Colonic mucosa (tissue), 4 donors: Measurements from ENCODE around the gene RCCD1. TPM values are rescaled to one million over a fixed set of nuclear protein-coding genes. Genes with fewer than 3 reads are reported as not detected.

Experiments used
- DNase-seq: peaks from one replicate; pipeline ENCODE4 v3.0.0-alpha.2; 2020
- H3K27ac ChIP-seq: fragments of 200-600 bp; one replicate; pipeline ENCODE4 v1.8.0; 2021
- H3K27me3 ChIP-seq: fragments of 200-600 bp; one replicate; pipeline ENCODE4 v1.8.0; 2021
- H3K36me3 ChIP-seq: fragments of 200-600 bp; one replicate; pipeline ENCODE4 v1.8.0; 2021
- H3K4me1 ChIP-seq: fragments of 200-600 bp; one replicate; pipeline ENCODE4 v1.8.0; 2021; ENCODE audit warnings: mild to moderate bottlenecking
- H3K4me3 ChIP-seq: fragments of 200-600 bp; one replicate; pipeline ENCODE4 v1.8.0; 2021
- H3K9ac ChIP-seq, 2 donors: one replicate each; pipeline ENCODE4 v1.7.0; 2013; ENCODE audit warnings: control low read depth in 2 of 2, low read depth in 2 of 2, low read length in 2 of 2
- H3K9me3 ChIP-seq: fragments of 200-600 bp; one replicate; pipeline ENCODE4 v1.8.0; 2021
- intact Hi-C: fragments of 100-400 bp; cut with DNase I; formaldehyde crosslinking; loops from one replicate; pipeline ENCODE4 v1.14.1; 2022
- total RNA-seq, 2 donors: library from RNA; stranded (reverse); fragmentation: NEBNext Ultra II Directional in 1 of 2; extraction: Animal tissue kit (Norgen Biotek cat#: 25700) in 1 of 2; gene quantifications; one replicate each; pipeline ENCODE4 v1.2.1, GENCODE V29; 2021
- TF ChIP-seq, protein P1 (sequence below): fragments of 200-600 bp; IDR thresholded peaks from one replicate; pipeline ENCODE4 v1.8.0; 2022; ENCODE audit warnings: antibody characterized with exemption, mild to moderate bottlenecking
- donor health status: healthy.
- donor health status: DM: no; HTN: no; CAD: no.
- donor health status: DM: no; HTN: no; CAD: no.

The RCCD1 gene, protein sequence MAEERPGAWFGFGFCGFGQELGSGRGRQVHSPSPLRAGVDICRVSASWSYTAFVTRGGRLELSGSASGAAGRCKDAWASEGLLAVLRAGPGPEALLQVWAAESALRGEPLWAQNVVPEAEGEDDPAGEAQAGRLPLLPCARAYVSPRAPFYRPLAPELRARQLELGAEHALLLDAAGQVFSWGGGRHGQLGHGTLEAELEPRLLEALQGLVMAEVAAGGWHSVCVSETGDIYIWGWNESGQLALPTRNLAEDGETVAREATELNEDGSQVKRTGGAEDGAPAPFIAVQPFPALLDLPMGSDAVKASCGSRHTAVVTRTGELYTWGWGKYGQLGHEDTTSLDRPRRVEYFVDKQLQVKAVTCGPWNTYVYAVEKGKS
- 10 to 100 TPM; 14.8 to 33.0 TPM for total RNA-seq

DNA sequence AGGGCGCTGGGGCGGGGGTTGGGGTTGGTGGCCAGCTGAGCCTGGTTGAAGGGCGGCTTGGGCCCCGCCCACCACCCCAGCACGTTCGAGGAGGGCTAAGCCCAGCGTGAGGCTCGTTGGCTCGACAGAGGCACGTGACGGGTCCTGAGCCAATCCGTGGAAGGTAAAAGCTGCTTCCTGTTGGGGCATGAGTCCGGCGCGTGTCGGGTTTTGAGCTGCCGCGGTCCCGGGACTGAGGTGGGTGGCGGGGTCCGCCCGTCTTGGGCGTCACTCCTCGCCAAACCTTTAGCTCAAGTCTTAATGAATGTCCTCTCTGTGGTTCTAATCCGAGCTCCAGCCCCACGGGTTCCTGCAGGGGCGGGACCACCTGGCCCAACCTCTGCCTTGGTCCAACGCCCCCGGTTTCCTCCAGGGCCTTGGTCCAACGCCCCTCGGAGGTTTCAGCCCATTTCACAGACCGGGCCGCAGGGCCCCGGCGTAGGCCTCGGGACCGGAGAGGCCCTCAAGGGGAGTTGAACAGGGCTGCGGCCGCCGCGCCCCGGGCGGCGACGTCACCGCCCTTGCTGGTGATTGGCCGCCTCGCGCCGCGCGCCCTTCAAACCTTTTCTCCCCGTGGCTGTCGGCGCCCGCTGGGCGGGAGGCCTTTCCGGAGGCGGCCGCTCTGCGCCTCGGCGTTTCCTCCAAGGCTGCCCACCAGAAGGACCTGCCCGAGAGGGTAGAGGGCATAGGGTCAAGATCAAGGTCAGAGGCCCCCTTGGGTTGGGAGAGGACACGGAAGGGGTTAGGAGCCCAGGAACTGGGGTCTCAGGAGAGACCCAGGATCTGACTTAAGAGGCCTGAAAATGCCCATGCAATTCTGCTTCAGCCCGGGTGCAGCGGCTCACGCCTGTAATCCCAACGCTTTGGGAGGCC, at the start of gene RCCD1:
Gene RCCD1 (plus strand): TSS at position 173 of the 912 bp plus-strand sequence. CDS start 1,851 bp downstream, outside the sequence.
- intact Hi-C loops, result loop anchor here (5.0 to 10.0 kb wide), 2 partner anchors 77 to 320 kb away; no protein-coding TSS in a partner anchor
- Histone ChIP-seq H3K4me3 (peak within 1 kb of the TSS; percentile 85), H3K9ac (peak within 1 kb of the TSS; percentile 85 to 88), H3K4me1 (peaks cover 21% of the 10 kb centered on the region), H3K27ac (peak within 1 kb of the TSS; percentile 96), H3K9me3 (no peaks in the 10 kb centered on the region), H3K27me3 (no peaks in the 10 kb centered on the region), H3K36me3 (peaks cover 5% of the 10 kb centered on the region)
- TF ChIP-seq, protein P1, sequence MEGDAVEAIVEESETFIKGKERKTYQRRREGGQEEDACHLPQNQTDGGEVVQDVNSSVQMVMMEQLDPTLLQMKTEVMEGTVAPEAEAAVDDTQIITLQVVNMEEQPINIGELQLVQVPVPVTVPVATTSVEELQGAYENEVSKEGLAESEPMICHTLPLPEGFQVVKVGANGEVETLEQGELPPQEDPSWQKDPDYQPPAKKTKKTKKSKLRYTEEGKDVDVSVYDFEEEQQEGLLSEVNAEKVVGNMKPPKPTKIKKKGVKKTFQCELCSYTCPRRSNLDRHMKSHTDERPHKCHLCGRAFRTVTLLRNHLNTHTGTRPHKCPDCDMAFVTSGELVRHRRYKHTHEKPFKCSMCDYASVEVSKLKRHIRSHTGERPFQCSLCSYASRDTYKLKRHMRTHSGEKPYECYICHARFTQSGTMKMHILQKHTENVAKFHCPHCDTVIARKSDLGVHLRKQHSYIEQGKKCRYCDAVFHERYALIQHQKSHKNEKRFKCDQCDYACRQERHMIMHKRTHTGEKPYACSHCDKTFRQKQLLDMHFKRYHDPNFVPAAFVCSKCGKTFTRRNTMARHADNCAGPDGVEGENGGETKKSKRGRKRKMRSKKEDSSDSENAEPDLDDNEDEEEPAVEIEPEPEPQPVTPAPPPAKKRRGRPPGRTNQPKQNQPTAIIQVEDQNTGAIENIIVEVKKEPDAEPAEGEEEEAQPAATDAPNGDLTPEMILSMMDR, result no peak
- peak; percentile 97 for DNase-seq

DNA sequence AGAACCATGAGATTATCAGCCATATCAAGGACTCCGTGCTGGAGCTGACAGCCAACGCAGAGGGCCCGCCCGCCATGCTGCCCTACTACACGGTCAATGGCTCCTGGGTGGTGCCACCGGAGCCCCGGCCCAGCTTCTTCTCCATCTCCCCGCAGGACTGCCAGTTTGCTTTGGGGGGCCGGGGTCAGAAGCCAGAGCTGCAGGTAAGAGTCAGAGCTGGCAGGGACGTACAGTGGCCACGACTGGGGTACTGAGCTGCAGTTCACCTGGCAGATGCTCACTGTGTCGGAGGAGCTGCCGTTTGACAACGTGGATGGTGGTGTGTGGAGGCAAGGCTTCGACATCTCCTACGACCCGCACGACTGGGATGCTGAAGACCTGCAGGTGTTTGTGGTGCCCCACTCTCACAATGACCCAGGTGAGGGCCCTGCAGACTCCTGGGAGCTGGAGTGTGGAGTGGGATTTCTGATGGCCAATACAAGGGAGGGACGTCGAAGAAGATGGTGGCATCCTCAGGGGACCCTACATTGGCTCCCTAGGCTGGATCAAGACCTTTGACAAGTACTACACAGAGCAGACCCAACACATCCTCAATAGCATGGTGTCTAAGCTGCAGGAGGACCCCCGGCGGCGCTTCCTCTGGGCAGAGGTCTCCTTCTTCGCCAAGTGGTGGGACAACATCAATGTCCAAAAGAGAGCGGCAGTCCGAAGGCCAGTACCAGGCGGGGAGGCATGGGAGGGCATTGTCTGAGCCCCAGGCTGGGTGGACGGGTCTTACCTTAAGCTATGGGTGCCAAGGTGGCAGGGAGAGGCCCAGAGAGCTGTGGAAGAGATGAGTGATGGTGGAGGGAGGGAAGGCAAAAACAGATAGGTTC, 49.1 kb upstream of the RCCD1 start:
- H3K27me3 ChIP-seq, result no peaks in the 10 kb centered on the region
- no peaks in the 10 kb centered on the region for H3K4me1 ChIP-seq
- H3K9ac ChIP-seq, result no peak overlapping the region
- no peak for DNase-seq
- no peak overlapping the region for H3K4me3 ChIP-seq
- H3K9me3 ChIP-seq, result no peaks in the 10 kb centered on the region
- TF ChIP-seq, protein P1, result no peak
- H3K27ac ChIP-seq, result no peak overlapping the region
- peaks cover 20% of the 10 kb centered on the region for H3K36me3 ChIP-seq
- intact Hi-C loops, result no loop called here

DNA sequence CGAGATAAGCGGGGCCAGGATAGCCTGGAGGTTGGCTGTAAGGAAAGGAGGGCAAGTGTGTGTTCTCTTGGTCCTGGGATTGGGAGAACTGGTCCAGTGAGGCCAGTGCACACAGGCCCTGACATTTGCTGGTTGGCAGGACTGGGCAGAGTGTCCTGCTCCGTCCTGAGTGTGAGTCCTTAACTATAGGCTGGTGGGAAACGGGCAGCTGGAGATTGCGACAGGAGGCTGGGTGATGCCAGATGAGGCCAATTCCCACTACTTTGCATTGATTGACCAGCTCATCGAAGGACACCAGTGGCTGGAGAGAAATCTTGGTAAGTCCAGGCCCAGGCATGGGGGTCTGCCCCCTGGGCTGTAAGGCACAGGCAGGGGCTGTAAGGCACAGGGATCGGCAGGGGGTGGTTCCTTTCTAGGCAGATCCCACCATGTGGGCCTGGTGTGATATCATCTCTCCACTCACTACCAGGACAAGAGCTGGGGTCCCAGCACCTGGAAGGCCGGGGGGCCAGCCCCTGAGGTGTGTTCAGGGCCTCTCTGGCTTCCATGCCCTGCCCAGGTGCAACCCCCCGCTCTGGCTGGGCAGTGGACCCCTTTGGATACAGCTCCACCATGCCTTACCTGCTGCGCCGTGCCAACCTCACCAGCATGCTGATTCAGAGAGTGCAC, 48.4 kb upstream of the RCCD1 start:
- intact Hi-C loops, result no loop called here
- Histone ChIP-seq H3K9me3 (no peaks in the 10 kb centered on the region), H3K27me3 (no peaks in the 10 kb centered on the region), H3K36me3 (peaks cover 27% of the 10 kb centered on the region), H3K27ac (no peak overlapping the region), H3K4me1 (no peaks in the 10 kb centered on the region), H3K9ac (no peak overlapping the region), H3K4me3 (no peak overlapping the region)
- TF ChIP-seq, protein P1, result no peak
- no peak for DNase-seq

DNA sequence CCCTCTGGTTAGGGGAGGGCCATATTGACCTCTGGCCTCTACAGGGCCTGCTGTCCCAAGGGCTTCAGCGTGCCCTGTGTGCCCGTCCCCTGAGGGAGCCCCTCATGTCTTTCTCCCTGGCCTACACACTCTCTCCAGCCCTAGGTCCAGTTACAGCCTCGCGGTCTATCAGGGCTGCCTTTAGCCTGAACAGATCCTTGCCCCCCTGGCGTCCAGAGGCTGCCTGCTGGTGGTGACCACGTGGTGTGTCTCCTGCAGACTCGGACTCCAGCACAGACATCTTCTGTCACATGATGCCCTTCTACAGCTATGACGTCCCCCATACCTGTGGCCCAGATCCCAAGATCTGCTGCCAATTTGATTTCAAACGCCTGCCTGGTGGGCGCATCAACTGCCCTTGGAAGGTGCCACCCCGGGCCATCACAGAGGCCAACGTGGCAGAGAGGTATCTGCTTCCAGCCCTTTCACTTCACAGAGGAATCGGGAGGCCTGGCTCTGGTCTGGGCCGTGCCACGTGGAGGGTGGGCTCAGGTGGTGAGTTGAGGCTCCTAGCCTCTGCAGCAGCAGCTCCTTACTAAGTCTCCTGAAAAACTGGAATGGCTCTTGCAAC, 47.5 kb upstream of the RCCD1 start:
- H3K4me3 ChIP-seq, result no peak overlapping the region
- H3K27ac ChIP-seq, result no peak overlapping the region
- intact Hi-C loops, result no loop called here
- H3K4me1 ChIP-seq, result no peaks in the 10 kb centered on the region
- peaks cover 36% of the 10 kb centered on the region for H3K36me3 ChIP-seq
- TF ChIP-seq, protein P1, result no peak
- no peak overlapping the region for H3K9ac ChIP-seq
- no peaks in the 10 kb centered on the region for H3K27me3 ChIP-seq
- no peak for DNase-seq
- H3K9me3 ChIP-seq, result no peaks in the 10 kb centered on the region
